ENCODE results near the gene FSD1L. TPM values are rescaled to one million over a fixed set of nuclear protein-coding genes. Genes with fewer than 3 reads are reported as not detected.

FSD1L gene
- total RNA-seq, 1 donor: 7.0 TPM

- TF ChIP-seq CTCF (IDR thresholded peaks at IDR 0.05; ENCODE audit: insufficient read depth, low read length): no peak
- no peak overlapping the region for H3K4me3 ChIP-seq (ENCODE audit: low read depth, low read length)
- DNase-seq (ENCODE audit: low read depth): no peak
Measured at GRCh38 chr9:105457560-105458294, 9.9 kb downstream of the FSD1L start.

- H3K4me3 ChIP-seq (ENCODE audit: low read depth, low read length): no peak overlapping the region
- no peak for DNase-seq (ENCODE audit: low read depth)
- no peak for TF ChIP-seq CTCF (IDR thresholded peaks at IDR 0.05; ENCODE audit: insufficient read depth, low read length)
Measured at GRCh38 chr9:105458404-105458803, 10.6 kb downstream of the FSD1L start.

GRCh38 chr9:105459336-105459735 is 11.5 kb downstream of the FSD1L start:
- TF ChIP-seq CTCF (IDR thresholded peaks at IDR 0.05; ENCODE audit: insufficient read depth, low read length): no peak
- no peak for DNase-seq (ENCODE audit: low read depth)
- no peak overlapping the region for H3K4me3 ChIP-seq (ENCODE audit: low read depth, low read length)

GRCh38 chr9:105466898-105467455 is 19.1 kb downstream of the FSD1L start:
- no peak for DNase-seq (ENCODE audit: low read depth)
- no peak overlapping the region for H3K4me3 ChIP-seq (ENCODE audit: low read depth, low read length)
- TF ChIP-seq CTCF (IDR thresholded peaks at IDR 0.05; ENCODE audit: insufficient read depth, low read length): no peak

- H3K4me3 ChIP-seq (ENCODE audit: low read depth, low read length): no peak overlapping the region
- no peak for DNase-seq (ENCODE audit: low read depth)
- TF ChIP-seq CTCF (IDR thresholded peaks at IDR 0.05; ENCODE audit: insufficient read depth, low read length): no peak
Measured at GRCh38 chr9:105468875-105469274, 21.0 kb downstream of the FSD1L start.

- H3K4me3 ChIP-seq (ENCODE audit: low read depth, low read length): no peak overlapping the region
- no peak for DNase-seq (ENCODE audit: low read depth)
- no peak for TF ChIP-seq CTCF (IDR thresholded peaks at IDR 0.05; ENCODE audit: insufficient read depth, low read length)
Measured at GRCh38 chr9:105473221-105473620, 25.4 kb downstream of the FSD1L start.

Measured in fibroblast of the aortic adventitia (primary cell).